CD8-positive, alpha-beta memory T cell (primary cell): Measurements from ENCODE around the gene TMEM232. TPM values are rescaled to one million over a fixed set of nuclear protein-coding genes. Genes with fewer than 3 reads are reported as not detected.
"Not testable (repeated sequence)": the region's sequence is repeated elsewhere in the genome, so short reads cannot be mapped to it uniquely, and the experiment has no call there.

Experiments used
- CTCF ChIA-PET: fragments of 350-600 bp; sonication (Branson Sonifier 250); formaldehyde crosslinking; loops from one replicate; lab custom pipeline; 2021; ENCODE audit warnings: antibody characterized with exemption; lab: Charles Lee
- POLR2A ChIA-PET: fragments of 350-600 bp; sonication (Branson Sonifier 250); formaldehyde crosslinking; loops from one replicate; lab custom pipeline; 2021; ENCODE audit warnings: antibody characterized with exemption; lab: Charles Lee
- DNase-seq, 5 donors: peaks; one replicate each; pipeline versions ENCODE4 v3.0.0 to v3.0.0-alpha.2; 2020 to 2022; ENCODE audit warnings: mixed read lengths in 1 of 5
- H3K27ac ChIP-seq: one replicate; pipeline ENCODE4 v1.7.0; 2013; ENCODE audit warnings: low read depth, mild to moderate bottlenecking, low read length, moderate library complexity
- H3K27me3 ChIP-seq: 2 replicates; pipeline ENCODE4 v1.7.0; 2013; ENCODE audit warnings: low read length, mild to moderate bottlenecking; ENCODE audit not compliant: insufficient read depth, poor library complexity, severe bottlenecking
- H3K36me3 ChIP-seq: 2 replicates; pipeline ENCODE4 v1.7.0; 2013; ENCODE audit warnings: mild to moderate bottlenecking, low read length, moderate library complexity; ENCODE audit not compliant: insufficient read depth
- H3K4me1 ChIP-seq: 2 replicates; pipeline ENCODE4 v1.7.0; 2013; ENCODE audit warnings: mild to moderate bottlenecking, low read length, moderate library complexity; ENCODE audit not compliant: insufficient read depth
- H3K4me3 ChIP-seq: 2 replicates; pipeline ENCODE4 v1.7.0; 2013; ENCODE audit warnings: mild to moderate bottlenecking, low read length
- H3K9me3 ChIP-seq: 2 replicates; pipeline ENCODE4 v1.7.0; 2013; ENCODE audit warnings: mild to moderate bottlenecking, low read length
- H3K27ac Mint-ChIP-seq, 8 donors: one replicate each; pipeline ENCODE4 v1.8.0; 2020 to 2021; ENCODE audit warnings: mixed read lengths in 8 of 8, mild to moderate bottlenecking in 6 of 8, inconsistent platforms in 3 of 8, moderate library complexity in 3 of 8
- H3K27me3 Mint-ChIP-seq, 2 donors: one replicate each; pipeline ENCODE4 v1.8.0; 2020 to 2021; ENCODE audit warnings: mixed read lengths in 2 of 2, mild to moderate bottlenecking in 1 of 2, moderate library complexity in 1 of 2
- H3K36me3 Mint-ChIP-seq, 3 donors: one replicate each; pipeline ENCODE4 v1.8.0; 2020 to 2021; ENCODE audit warnings: mixed read lengths in 3 of 3, inconsistent platforms in 1 of 3, mild to moderate bottlenecking in 1 of 3
- H3K4me1 Mint-ChIP-seq, 3 donors: one replicate each; pipeline ENCODE4 v1.8.0; 2020 to 2021; ENCODE audit warnings: mixed read lengths in 3 of 3, inconsistent platforms in 1 of 3, mild to moderate bottlenecking in 1 of 3
- H3K4me3 Mint-ChIP-seq, 7 donors: one replicate each; pipeline ENCODE4 v1.8.0; 2020 to 2021; ENCODE audit warnings: mixed read lengths in 7 of 7, mild to moderate bottlenecking in 6 of 7, moderate library complexity in 4 of 7, inconsistent platforms in 2 of 7
- H3K9me3 Mint-ChIP-seq, 5 donors: one replicate each; pipeline ENCODE4 v1.8.0; 2020 to 2022; ENCODE audit warnings: mixed read lengths in 5 of 5, mild to moderate bottlenecking in 3 of 5, moderate library complexity in 2 of 5, inconsistent platforms in 1 of 5
- polyA plus RNA-seq: library from polyadenylated mRNA; unstranded; fragments of 300-500 nt; fragmentation: Illumina TruSeq; gene quantifications from one replicate; pipeline ENCODE4 v1.2.3, GENCODE V29; 2021
- total RNA-seq, 2 experiments: library from RNA; stranded (reverse); gene quantifications; one replicate each; pipeline ENCODE4 v1.2.3, GENCODE V29; 2021

Gene TMEM232
- total and polyA plus RNA-seq, 3 experiments from 2014 or later = 0.25 to 0.92 (median 0.38) TPM

- no peaks in the 10 kb centered on the region for H3K27me3 ChIP-seq
- Mint-ChIP-seq H3K27ac (no peak overlapping the region), H3K4me1 (no peaks in the 10 kb centered on the region), H3K4me3 (no peak overlapping the region), H3K27me3 (peaks cover 9 to 34% of the 10 kb centered on the region in 2 donors), H3K9me3 (no peaks in the 10 kb centered on the region), H3K36me3 (peaks cover 0 to 4% (median 0%) of the 10 kb centered on the region in 3 donors)
- H3K27ac ChIP-seq = no peak overlapping the region
- CTCF ChIA-PET = no interaction called here
- POLR2A ChIA-PET = no interaction called here
- H3K9me3 ChIP-seq = no peaks in the 10 kb centered on the region
- DNase-seq = no peak
- no peak overlapping the region for H3K4me3 ChIP-seq
- no peaks in the 10 kb centered on the region for H3K4me1 ChIP-seq
- H3K36me3 ChIP-seq = no peaks in the 10 kb centered on the region
These were observed 23.8 kb downstream of the TMEM232 start for GRCh38 chr5:110702704-110703103.

- peaks cover 0 to 4% (median 0%) of the 10 kb centered on the region in 3 donors for H3K36me3 Mint-ChIP-seq
- H3K36me3 ChIP-seq = no peaks in the 10 kb centered on the region
These were observed 24.2 kb downstream of the TMEM232 start for GRCh38 chr5:110702300-110702699.

GRCh38 chr5:110692669-110693068, 33.8 kb downstream of the TMEM232 start:
- H3K36me3 Mint-ChIP-seq, H3K27me3 Mint-ChIP-seq, H3K27ac Mint-ChIP-seq, H3K9me3 ChIP-seq, H3K36me3 ChIP-seq, H3K4me1 Mint-ChIP-seq, POLR2A ChIA-PET, H3K27me3 ChIP-seq, H3K27ac ChIP-seq, H3K4me3 Mint-ChIP-seq, H3K4me3 ChIP-seq, H3K4me1 ChIP-seq, CTCF ChIA-PET, DNase-seq: not testable (repeated sequence)
- H3K9me3 Mint-ChIP-seq = peaks cover 0 to 16% (median 3%) of the 10 kb centered on the region in 5 donors

More at GRCh38 chr5:110702300-110702699, 24.2 kb downstream of the TMEM232 start:
- H3K27me3 Mint-ChIP-seq = peaks cover 9 to 31% of the 10 kb centered on the region in 2 donors
- H3K4me1 Mint-ChIP-seq = no peaks in the 10 kb centered on the region
- H3K4me3 Mint-ChIP-seq = no peak overlapping the region
- DNase-seq = no peak
- no peak overlapping the region for H3K27ac Mint-ChIP-seq
- POLR2A ChIA-PET = no interaction called here
- H3K9me3 Mint-ChIP-seq = no peaks in the 10 kb centered on the region
- H3K4me1 ChIP-seq = no peaks in the 10 kb centered on the region
- CTCF ChIA-PET = no interaction called here
- H3K9me3 ChIP-seq = no peaks in the 10 kb centered on the region
- no peak overlapping the region for H3K4me3 ChIP-seq
- no peak overlapping the region for H3K27ac ChIP-seq
- no peaks in the 10 kb centered on the region for H3K27me3 ChIP-seq

GRCh38 chr5:110690587-110690986, 35.9 kb downstream of the TMEM232 start:
- H3K27ac Mint-ChIP-seq, H3K27ac ChIP-seq, POLR2A ChIA-PET, H3K9me3 ChIP-seq, H3K4me1 Mint-ChIP-seq, H3K4me1 ChIP-seq, CTCF ChIA-PET, H3K27me3 Mint-ChIP-seq, H3K4me3 Mint-ChIP-seq, DNase-seq, H3K27me3 ChIP-seq, H3K36me3 Mint-ChIP-seq, H3K36me3 ChIP-seq, H3K4me3 ChIP-seq: not testable (repeated sequence)
- H3K9me3 Mint-ChIP-seq = peaks cover 0 to 13% (median 0%) of the 10 kb centered on the region in 5 donors

- no peak overlapping the region for H3K4me3 Mint-ChIP-seq
- H3K27me3 ChIP-seq = no peaks in the 10 kb centered on the region
- DNase-seq = no peak
- H3K36me3 ChIP-seq = no peaks in the 10 kb centered on the region
- peaks cover 0 to 6% (median 0%) of the 10 kb centered on the region in 5 donors for H3K9me3 Mint-ChIP-seq
- H3K36me3 Mint-ChIP-seq = no peaks in the 10 kb centered on the region
- no peak overlapping the region for H3K27ac ChIP-seq
- H3K27ac Mint-ChIP-seq = no peak overlapping the region
- H3K9me3 ChIP-seq = no peaks in the 10 kb centered on the region
- H3K27me3 Mint-ChIP-seq = peaks cover 0 to 4% of the 10 kb centered on the region in 2 donors
- peaks cover 0 to 5% (median 3%) of the 10 kb centered on the region in 3 donors for H3K4me1 Mint-ChIP-seq
- no peaks in the 10 kb centered on the region for H3K4me1 ChIP-seq
- CTCF ChIA-PET = no interaction called here
- POLR2A ChIA-PET = no interaction called here
- no peak overlapping the region for H3K4me3 ChIP-seq
These were observed 39.0 kb downstream of the TMEM232 start for GRCh38 chr5:110687485-110687884.

- DNase-seq = no peak
These were observed 40.2 kb downstream of the TMEM232 start for GRCh38 chr5:110686270-110686669.

GRCh38 chr5:110681953-110682352, 44.5 kb downstream of the TMEM232 start:
- H3K4me1 Mint-ChIP-seq = peaks cover 0 to 5% (median 3%) of the 10 kb centered on the region in 3 donors
- peaks cover 10 to 15% of the 10 kb centered on the region in 2 donors for H3K27me3 Mint-ChIP-seq
- H3K27ac Mint-ChIP-seq = no peak overlapping the region
- CTCF ChIA-PET = no interaction called here
- no peak for DNase-seq
- no peak overlapping the region for H3K4me3 ChIP-seq
- H3K36me3 ChIP-seq = no peaks in the 10 kb centered on the region
- H3K27ac ChIP-seq = no peak overlapping the region
- POLR2A ChIA-PET = no interaction called here
- H3K4me1 ChIP-seq = no peaks in the 10 kb centered on the region
- H3K4me3 Mint-ChIP-seq = no peak overlapping the region
- peaks cover 0 to 1% (median 0%) of the 10 kb centered on the region in 5 donors for H3K9me3 Mint-ChIP-seq
- no peaks in the 10 kb centered on the region for H3K36me3 Mint-ChIP-seq
- no peaks in the 10 kb centered on the region for H3K27me3 ChIP-seq
- no peaks in the 10 kb centered on the region for H3K9me3 ChIP-seq

More at GRCh38 chr5:110686270-110686669, 40.2 kb downstream of the TMEM232 start:
- Mint-ChIP-seq H3K27me3 (peaks cover 0 to 4% of the 10 kb centered on the region in 2 donors), H3K4me3 (no peak overlapping the region), H3K27ac (no peak overlapping the region), H3K36me3 (no peaks in the 10 kb centered on the region), H3K9me3 (peaks cover 0 to 6% (median 0%) of the 10 kb centered on the region in 5 donors), H3K4me1 (peaks cover 0 to 5% (median 3%) of the 10 kb centered on the region in 3 donors)
- ChIA-PET POLR2A (no interaction called here), CTCF (no interaction called here)
- no peaks in the 10 kb centered on the region for H3K9me3 ChIP-seq
- H3K4me1 ChIP-seq = no peaks in the 10 kb centered on the region
- H3K36me3 ChIP-seq = no peaks in the 10 kb centered on the region
- no peak overlapping the region for H3K4me3 ChIP-seq
- no peak overlapping the region for H3K27ac ChIP-seq
- H3K27me3 ChIP-seq = no peaks in the 10 kb centered on the region

- peaks cover 10 to 15% of the 10 kb centered on the region in 2 donors for H3K27me3 Mint-ChIP-seq
- no peaks in the 10 kb centered on the region for H3K4me1 ChIP-seq
- DNase-seq = no peak
- POLR2A ChIA-PET = no interaction called here
- no peaks in the 10 kb centered on the region for H3K9me3 ChIP-seq
- H3K4me1 Mint-ChIP-seq = peaks cover 0 to 2% (median under 1%) of the 10 kb centered on the region in 3 donors
- H3K4me3 Mint-ChIP-seq = no peak overlapping the region
- no peaks in the 10 kb centered on the region for H3K9me3 Mint-ChIP-seq
- H3K27me3 ChIP-seq = no peaks in the 10 kb centered on the region
- H3K27ac Mint-ChIP-seq = no peak overlapping the region
- no peak overlapping the region for H3K4me3 ChIP-seq
- CTCF ChIA-PET = no interaction called here
- H3K27ac ChIP-seq = no peak overlapping the region
- H3K36me3 Mint-ChIP-seq = no peaks in the 10 kb centered on the region
- no peaks in the 10 kb centered on the region for H3K36me3 ChIP-seq
These were observed 45.4 kb downstream of the TMEM232 start for GRCh38 chr5:110681109-110681508.
